CD4-positive, alpha-beta T cell treated with Interleukin-4 for 1 hour (primary cell): ENCODE measurements around the gene DENND4C.
"Not testable (repeated sequence)": the region's sequence is repeated elsewhere in the genome, so short reads cannot be mapped to it uniquely, and the experiment has no call there.

Experiments used
- DNase-seq, 2 donors: peaks; one replicate each; pipeline ENCODE4 v3.0.0-alpha.2; 2020 to 2022

The DENND4C gene

GRCh38 chr9:19230355-19231125, at the start of gene DENND4C:
Gene DENND4C (plus strand): TSS chr9:19230693. CDS start chr9:19276175, 45,482 bp downstream.
- DNase-seq, result peak; percentile 82 to 85

DNA sequence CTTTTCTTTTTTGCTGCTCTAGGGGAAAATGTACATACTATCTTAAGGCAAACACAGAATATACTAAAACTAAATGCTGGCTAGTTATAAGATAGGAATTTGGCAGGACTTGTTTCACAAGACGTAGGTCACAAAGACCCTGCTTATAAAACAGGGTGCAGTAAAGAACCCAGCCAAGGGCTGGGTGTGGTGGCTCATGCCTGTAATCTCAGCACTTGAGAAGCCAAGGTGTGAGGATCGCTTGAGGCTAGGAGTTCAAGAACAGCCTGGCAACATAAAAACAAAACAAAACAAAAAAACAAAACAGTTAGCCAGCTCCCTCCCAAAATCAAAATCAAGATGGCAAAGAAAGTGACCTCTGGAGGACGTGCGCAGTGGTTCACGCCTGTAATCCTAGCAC, 49.5 kb upstream of the DENND4C start:
- DNase-seq, result no peak

DNA sequence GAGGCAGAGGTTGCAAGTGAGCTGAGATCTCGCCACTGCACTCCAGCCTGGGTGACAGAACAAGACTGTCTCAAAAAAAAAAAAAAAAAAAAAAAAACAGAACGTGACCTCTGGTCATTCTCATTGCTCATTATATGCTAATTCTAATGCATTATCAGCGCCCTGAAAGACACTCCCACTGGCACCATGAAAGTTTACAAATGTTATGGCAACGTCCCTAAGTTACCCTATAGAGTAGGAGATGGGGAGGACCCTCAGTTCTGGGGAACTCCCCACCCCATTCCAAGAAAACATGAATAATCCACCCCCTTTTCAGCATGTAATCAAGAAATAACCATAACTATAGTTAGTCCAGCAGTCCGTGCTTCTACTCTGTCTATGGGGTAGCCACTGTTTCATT, 48.9 kb upstream of the DENND4C start:
- DNase-seq, result no peak

DNA sequence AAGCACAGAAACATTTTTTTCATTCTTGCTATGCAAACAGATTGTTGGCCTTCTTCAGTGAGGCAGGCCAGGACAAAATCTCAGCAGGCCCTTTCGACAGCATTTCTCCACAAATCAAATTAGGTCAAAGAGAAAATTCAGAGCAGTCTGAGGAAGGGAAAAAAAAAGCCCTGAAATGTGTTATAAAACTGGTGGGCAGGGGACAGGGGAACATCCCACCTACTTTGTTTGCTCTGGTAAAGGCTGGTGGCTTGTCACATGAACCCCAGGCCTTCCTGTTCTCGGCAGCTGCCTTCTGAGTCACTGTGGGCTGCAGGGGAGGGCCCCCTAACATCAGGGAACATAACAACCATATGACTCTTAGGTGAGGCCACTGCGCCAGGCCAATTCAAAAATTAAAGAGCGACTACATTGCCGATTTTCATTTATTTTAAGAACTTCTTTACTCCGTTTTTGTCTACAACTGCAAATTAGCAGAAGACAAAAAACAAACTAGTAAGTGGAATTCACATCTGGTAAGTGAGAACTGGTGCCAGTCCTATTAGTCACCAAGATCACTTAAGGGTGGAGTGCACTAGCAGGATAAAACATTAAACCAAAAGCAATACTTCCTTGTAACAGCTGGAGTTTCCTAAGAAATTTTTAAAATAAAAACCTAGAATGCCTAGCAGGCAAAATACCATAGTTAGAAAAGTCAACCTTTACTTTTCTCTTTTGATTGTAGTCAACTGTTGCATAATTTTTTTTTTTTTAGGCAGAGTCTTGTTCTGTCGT, 46.2 kb upstream of the DENND4C start:
- peak; percentile 81 to 84 for DNase-seq

DNA sequence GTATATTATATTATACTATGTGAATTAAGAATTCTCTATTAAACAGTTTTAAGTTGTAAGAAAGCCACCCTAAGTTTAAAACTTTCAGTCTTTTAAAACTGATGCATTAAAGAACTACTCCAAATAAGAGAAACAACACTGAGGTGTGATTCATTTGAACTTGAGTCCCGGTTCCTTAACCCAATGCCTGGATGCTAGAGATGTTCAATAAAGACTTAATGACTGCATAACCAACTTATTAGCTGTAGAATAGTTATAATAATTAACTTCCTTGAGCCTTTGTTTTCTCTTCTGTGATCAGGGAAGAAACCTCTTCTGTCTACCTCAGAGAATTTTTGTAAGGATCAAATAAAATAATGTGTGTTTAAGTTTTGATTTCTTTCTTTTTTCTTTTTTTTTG, 45.3 kb upstream of the DENND4C start:
- DNase-seq, result no peak

DNA sequence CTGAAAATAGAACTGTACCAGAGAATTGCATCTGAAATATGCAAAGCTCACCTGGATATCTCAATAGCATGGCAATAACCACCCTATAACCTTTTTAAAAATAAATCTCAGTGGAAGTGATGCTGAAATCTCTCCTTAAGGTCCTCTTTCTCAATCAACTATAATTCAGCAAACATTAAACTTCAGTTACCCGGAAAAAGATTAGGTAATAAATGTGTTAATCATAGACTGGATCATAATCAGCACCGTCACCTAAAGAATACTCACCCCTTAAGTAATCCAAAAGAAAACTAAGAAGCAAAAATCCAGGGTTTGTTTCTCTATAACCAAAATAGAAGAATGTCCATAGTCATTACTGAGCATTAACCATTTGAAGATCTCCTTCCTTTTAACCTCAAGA, 44.3 kb upstream of the DENND4C start:
- no peak for DNase-seq

DNA sequence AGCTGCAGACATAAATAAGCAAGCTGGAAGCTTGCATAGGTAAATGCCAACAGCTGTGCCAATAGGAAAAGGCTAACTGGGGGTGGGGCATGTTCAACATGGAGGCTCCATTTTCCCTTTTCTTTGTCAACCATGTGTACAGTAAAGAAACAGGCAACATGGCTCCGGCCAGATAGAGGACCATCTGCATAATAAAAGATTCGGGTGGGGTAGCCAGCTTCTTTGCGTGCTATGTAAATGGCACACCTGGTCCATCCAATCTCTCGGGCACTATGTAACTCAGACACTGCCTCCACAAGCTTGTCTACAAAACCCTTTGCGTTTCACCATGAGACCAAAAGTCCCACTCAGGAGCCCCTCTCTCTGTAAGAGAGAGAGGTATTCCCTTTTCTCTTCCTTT, 41.7 kb upstream of the DENND4C start:
- no peak for DNase-seq

DNA sequence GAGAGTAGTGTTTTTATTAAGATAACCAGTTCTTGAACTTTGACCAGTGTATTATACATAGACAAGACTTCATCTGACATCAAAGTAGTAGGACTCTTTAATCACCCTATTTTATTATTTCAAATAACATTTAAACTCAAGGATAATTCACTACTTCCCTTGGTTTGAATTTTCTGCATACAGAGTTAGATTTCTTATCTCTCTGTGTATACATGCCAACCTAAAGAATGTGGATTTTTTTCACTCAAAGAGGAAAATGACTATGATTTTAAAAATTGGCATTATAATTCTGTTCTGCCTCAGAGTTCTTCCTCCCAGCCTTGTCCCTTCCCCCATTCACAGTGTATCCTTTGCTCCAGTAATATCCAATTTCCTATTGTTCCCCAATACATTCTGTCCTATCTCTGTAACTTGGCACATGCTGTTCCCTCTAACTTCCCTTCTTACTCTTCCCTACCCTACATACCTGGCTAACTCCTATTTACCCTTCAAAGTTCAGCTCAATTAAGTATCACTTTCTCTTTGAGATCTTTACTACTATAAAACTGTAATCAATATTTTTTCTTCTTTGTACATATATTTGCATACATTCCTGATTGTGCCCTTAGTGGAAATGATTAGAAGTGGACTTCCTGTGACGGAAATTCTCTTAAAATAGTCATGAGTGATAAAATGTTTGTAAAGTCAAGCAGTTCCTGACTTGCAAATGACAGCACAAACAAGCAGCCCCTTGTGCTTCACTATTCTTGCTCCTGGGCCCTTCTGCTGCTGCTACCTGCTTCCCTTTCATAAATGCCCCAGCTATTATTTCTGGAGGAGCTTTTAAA, 38.1 kb upstream of the DENND4C start:
- DNase-seq, result no peak

- DNase-seq, result no peak
These were observed 37.5 kb upstream of the DENND4C start for GRCh38 chr9:19193029-19193324.

DNA sequence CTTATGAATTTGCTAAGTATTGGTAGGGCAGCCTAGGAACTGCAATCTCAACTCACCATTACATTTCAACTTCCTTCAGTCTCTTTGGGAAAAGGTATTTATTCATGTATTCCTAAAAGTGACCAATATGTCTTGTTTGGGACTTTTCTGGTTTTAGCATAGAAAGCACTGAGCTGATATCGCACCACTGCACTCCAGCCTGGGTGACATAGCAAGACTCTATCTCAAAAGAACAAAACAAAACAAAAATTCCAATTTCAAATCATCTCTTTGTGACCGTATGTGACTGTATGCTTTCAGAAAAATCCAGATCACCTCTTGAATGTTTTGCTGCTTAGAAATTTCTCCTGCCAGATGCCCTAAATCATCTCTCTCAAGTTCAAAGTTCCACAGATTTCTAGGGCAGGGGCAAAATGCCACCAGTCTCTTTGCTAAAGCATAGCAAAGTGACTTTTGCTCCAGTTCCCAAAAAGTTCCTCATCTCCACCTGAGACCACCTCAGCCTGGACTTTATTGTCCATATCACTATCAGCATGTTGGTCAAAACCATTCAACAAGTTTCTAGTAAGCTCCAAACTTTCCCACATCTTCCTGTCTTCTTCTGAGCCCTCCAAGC, 37.0 kb upstream of the DENND4C start:
- DNase-seq, result not testable (repeated sequence)

DNA sequence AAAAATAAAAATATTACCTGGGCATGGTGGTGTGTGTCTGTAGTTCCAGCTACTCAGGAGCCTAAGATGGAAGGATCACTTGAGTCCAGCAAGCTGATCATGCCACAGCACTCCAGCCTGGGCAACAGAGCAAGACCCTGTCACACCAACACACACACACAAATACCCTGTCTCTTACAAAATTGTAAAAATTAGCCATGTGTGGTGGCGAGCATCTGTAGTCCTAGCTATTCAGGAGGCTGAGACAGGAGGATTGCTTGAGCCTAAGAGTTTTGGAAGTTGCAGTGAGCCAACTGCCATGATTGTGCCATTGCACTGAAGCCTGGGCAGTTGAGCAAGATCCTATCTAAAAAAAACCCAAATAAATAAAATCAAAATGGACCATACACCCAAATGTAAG, 32.1 kb upstream of the DENND4C start:
- DNase-seq, result no peak

DNA sequence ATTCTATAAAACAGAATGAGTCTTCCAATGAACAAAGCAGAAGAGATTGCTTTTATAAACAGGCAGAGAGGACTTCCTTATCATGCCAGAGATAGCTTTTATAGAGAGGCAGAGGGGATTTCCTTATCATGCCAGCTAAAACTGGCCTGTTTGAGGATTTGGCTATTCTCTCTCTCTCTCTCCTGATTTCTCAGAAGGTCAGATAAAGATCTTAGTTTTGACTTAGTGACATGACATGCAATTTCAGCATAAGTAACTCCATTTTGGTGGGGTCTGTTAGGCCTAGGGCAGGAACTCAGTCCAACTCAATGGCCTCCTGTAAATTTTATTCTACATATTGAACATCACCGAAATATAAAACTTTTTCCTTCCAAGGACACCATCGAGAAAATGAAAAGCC, 31.5 kb upstream of the DENND4C start:
- DNase-seq, result no peak

DNA sequence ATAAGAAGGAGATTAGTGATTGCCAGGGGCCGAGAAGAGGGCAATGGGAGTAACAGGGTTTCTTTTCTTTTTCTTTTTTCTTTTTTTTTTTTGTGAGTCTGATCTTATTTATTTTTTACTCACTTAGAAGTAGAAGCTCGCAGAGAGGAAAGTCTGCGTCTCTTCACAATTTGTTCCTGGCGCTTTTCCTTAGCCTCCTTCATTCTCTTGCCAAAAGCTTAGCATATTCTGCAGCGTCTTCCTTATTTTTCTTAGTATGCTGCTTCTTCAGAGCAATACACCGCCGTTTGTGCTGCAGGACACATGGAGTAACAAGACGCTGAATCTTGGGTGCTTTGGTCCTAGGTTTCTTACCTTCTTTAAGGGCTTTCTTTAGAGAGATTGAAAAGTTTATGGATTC, 30.3 kb upstream of the DENND4C start:
- no peak for DNase-seq

DNA sequence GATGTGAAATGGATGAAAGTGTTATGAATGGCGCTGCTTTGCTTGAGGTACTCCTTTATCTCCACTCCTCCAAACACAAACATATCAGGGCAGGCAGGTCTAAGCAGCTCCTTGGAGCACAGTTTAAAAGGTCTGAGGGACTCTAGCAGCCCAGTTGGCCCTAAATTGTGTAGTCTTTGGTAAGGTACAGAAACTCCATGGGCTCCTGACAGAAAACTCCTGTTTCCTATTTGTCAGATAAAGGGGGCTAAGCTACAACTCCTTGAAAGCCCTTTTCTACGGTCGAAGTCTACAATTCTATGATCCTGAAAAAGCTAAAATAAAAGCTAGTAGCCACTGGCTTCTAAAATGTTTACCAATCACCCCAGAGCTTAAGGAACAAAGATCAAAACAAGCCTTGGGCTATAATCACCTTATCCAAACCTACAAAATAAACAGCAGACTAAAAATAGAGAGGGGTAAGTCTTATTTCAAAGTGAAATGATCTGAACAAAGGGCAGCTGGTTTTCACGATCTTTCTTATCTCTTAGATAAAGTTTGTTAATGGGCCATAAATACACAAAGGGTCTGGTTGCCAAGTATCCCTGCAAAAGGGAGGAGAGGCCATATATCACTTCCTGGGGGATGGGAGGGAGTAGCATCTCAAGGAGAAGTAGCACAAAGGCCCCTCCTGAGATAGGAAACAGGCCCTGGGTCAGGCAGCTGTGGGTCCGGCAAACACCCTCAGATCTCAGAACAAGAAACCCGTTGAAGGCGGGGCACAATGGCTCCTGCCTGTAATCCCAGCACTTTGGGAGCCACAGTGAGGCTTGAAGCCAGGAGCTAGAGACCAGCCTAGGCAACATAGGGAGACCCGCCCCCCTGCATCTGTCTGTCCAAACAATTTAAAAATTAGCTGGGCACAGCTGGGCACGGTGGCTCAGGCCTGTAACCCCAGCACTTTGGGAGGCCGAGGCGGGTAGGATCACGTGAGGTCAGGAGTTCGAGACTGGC, 28.3 kb upstream of the DENND4C start:
- DNase-seq, result no peak

- DNase-seq, result no peak
These were observed 27.4 kb upstream of the DENND4C start for GRCh38 chr9:19203058-19203457.

DNA sequence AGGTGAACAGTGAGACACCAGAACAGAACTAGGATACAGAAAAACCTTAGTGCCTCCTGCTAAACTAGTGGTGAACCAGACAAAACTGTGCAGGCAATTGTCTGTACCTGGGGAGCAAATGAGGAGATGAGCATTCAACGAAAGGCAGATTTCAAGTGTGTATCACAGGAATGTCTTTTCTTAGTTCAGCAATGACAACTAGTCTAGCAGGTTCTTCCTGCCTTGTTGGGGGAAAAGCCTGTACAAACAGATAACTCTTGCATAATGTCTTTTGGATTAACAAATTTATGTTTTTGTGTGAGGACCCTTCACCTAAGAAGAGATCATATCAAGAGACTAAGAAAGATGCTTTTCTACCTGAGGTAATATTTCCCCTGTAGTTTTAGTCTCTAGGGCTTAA, 21.8 kb upstream of the DENND4C start:
- no peak for DNase-seq

GRCh38 chr9:19209188-19209587, 21.3 kb upstream of the DENND4C start:
- no peak for DNase-seq

GRCh38 chr9:19213823-19214222, 16.7 kb upstream of the DENND4C start:
- no peak for DNase-seq

GRCh38 chr9:19216466-19216865, 14.0 kb upstream of the DENND4C start:
- no peak for DNase-seq

DNA sequence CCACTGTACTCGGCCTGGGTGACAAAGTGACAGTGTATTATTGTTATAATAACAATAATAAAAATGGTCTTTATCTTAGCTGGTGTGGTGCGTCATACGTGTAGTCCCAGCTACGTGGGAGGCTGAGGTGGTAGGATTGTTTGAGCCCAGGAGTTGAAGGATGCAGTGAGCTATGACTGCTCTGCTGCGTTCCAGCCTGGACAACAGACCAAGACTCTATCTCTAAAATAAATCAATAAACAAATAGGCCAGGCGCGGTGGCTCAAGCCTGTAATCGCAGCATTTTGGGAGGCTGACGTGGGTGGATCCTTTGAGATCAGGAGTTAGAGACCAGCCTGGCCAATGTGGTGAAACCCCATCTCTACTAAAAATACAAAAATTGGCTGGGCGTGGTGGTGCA, 9.2 kb upstream of the DENND4C start:
- no peak for DNase-seq

DNA sequence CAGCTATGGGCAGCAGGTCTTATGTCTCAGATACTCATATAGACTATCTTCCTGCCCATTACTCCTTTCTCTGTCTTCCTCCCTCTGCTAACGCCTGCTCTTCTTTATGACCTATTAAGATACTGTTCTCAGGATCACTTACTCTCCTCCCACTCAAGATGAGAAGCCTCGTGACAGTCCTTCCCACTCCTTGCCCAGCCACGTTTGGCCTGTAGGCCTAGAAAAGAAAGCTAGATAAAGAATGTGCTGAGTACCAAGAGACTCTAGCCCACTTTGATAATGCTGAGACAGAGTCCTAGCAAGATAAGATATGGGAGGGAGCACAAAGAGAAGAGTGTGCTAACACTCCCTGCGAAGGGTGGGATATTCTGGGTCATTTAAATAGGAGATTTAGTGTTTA, 6.8 kb upstream of the DENND4C start:
- no peak for DNase-seq

DNA sequence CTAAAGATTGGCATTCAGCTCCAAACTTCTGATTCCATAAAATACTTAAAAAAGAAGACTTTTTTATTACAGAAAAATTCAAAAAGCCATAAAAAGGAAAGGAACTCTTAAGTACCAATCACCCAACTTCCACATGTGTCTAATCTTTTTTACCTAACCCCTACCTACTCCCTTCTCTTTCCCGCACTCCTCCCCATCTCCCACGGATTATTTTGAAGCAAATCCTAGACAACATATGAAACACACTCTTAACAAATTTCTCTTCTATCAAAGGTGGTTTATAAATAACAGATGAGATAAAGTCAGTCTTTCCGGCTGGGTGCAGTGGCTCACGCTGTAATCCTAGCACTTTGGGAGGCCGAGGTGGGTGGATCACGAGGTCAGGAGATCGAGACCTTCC, 5.9 kb upstream of the DENND4C start:
- no peak for DNase-seq
